GM12873 (cell line): ENCODE data around the gene PTGES2.

Source experiments
- TF ChIP-seq, protein P1 (sequence below): IDR thresholded peaks from 2 replicates; pipeline ENCODE4 v1.5.1; 2012; ENCODE audit warnings: low read depth, mild to moderate bottlenecking, moderate library complexity, low read length, control low read depth; ENCODE audit not compliant: insufficient read depth; ENCODE audit errors: missing control alignments

Gene PTGES2

DNA sequence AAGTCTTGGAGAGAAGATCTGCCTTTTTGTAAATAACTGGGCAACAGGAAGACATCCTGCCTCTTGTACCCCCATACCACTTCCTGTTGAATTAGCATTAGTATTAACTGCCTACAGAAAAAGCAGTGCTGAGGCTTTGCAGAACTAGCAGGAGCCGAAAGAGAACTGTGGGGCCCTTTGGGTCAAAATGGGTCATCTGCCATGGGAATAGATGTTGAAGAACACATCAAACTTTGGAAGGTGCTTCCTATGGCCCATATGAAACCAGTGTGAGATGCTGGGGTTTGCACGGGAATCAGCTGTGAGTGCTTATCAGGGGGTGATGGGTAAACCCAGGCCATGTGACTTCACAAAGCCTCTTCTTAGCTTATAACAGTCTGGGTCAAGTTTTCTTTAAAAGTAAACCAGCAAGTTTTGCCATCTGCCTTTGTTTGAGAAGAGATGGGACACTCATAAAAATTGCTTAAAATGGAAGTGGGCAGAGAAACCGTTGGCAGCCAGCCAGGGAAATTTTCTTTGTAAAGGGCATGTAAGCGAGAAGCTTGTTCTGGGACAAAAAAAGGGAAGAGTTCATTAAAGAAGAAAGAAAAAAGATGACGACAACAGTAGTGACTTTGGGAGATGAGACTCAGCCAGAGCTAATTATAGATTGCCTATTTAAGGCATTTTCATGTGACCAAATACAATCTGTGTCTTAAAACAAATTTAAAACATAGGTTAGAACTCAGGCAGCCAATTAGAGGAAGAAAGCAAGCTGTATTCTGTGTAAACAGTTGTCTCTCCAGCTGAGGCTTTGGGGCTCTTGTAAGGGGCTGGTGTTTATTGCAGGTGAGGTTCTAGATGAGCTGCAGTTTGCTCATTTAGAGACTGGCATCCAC is 55.1 kb downstream of the PTGES2 start:
- TF ChIP-seq, protein P1, sequence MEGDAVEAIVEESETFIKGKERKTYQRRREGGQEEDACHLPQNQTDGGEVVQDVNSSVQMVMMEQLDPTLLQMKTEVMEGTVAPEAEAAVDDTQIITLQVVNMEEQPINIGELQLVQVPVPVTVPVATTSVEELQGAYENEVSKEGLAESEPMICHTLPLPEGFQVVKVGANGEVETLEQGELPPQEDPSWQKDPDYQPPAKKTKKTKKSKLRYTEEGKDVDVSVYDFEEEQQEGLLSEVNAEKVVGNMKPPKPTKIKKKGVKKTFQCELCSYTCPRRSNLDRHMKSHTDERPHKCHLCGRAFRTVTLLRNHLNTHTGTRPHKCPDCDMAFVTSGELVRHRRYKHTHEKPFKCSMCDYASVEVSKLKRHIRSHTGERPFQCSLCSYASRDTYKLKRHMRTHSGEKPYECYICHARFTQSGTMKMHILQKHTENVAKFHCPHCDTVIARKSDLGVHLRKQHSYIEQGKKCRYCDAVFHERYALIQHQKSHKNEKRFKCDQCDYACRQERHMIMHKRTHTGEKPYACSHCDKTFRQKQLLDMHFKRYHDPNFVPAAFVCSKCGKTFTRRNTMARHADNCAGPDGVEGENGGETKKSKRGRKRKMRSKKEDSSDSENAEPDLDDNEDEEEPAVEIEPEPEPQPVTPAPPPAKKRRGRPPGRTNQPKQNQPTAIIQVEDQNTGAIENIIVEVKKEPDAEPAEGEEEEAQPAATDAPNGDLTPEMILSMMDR = no peak

DNA sequence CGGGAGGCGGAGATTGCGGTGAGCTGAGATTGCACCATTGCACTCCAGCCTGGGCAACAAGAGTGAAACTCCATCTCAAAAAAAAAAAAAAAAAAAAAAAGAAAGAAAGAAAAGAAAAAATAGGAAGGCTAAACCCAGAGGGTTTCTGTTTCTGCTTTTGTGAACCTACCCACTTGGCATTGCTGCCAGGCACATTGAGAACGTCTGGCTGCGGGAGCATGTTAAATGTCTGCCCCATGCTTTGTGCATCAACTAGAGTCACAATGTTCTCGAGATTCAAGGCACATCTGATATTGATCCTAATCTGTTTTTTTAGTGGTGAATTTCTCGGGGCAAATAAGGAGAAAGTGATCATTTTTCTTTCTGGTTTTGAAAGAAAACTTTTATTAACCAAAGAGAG is 56.7 kb downstream of the PTGES2 start:
- TF ChIP-seq, protein P1 = no peak
